ENCODE results near the gene ISOC2. TPM values are rescaled to one million over a fixed set of nuclear protein-coding genes. Genes with fewer than 3 reads are reported as not detected.

ISOC2 gene
- total RNA-seq, 1 experiment from 2014 or later: 72.2 TPM

DNA sequence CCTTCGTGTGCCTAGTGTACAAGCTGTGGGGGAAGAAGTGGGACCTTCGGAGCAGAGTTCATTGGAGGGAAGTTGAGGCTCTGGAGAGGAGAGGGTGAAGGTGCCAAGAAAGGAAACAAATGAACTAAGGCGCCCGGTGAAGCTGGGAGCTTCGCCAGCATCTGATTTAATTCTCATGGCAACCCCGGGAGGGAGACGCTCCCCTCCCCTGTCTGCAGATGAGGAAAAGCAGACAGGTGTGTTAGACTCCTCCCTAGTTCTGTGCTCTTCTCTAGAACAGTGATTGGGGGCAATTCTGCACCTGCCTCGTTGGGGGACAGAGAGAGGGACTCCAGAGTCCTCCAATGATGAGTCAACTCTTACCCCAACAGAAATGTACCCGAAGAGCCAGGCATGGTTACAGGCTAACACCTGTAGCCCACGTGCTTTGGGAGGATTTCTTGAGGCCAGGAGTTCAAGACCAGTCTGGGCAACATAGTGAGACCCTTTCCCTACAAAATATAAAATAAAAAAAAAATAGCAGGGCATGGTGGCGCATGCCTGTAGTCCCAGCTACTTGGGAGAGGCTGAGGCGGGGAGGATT, 31.0 kb upstream of the ISOC2 start:
- no peak overlapping the region for H3K9ac ChIP-seq (ENCODE audit: extremely low read depth, insufficient read length, low read length)
- no CpG with 5 or more reads among the region's 12 CpGs for WGBS (ENCODE audit: extremely low coverage, insufficient read length, low lambda C conversion rate)
- H3K27ac ChIP-seq (ENCODE audit: insufficient read length, low read depth, low read length): no peak overlapping the region
- no peak overlapping the region for H3K4ac ChIP-seq (ENCODE audit: low read depth, low read length)
- peaks cover 2% of the 10 kb centered on the region; the same call in 1 of the 2 replicates for H3K4me1 ChIP-seq (ENCODE audit: insufficient read depth, low read length)
- no peaks in the 10 kb centered on the region for H3K79me2 ChIP-seq (ENCODE audit: insufficient read depth, low read length)
- H4K91ac ChIP-seq (ENCODE audit: insufficient read length, low read depth, low read length): no peak overlapping the region
- H2BK12ac ChIP-seq (ENCODE audit: insufficient read length, low read depth, low read length): no peak overlapping the region
- no peak overlapping the region for H2BK20ac ChIP-seq (ENCODE audit: low read depth, low read length, poor library complexity, severe bottlenecking)
- H4K5ac ChIP-seq (ENCODE audit: insufficient read length, low read depth, low read length): no peak overlapping the region
- no peak overlapping the region for H2BK5ac ChIP-seq (ENCODE audit: insufficient read length, low read length)
- H3K23me2 ChIP-seq (ENCODE audit: insufficient read length, low read depth, low read length, poor library complexity, severe bottlenecking): peaks cover 7% of the 10 kb centered on the region
- H3K23ac ChIP-seq (ENCODE audit: insufficient read length, low read depth, low read length): no peak overlapping the region
- Mint-ChIP-seq H3K4me3 (no peak overlapping the region), H3K27me3 (ENCODE audit: low read depth) (peaks cover 9% of the 10 kb centered on the region), H3K9me3 (no peaks in the 10 kb centered on the region), H3K4me1 (peaks cover 26 to 40% of the 10 kb centered on the region in 2 experiments), H3K36me3 (ENCODE audit: insufficient read depth in 1 of 3, low read depth in 3 of 3) (no peaks in the 10 kb centered on the region; a peak in 1 of 7 replicates), H3K27ac (no peak overlapping the region)
- no peak overlapping the region for H3K56ac ChIP-seq (ENCODE audit: insufficient read length, low read depth, low read length)
- no peak overlapping the region for H3K18ac ChIP-seq (ENCODE audit: insufficient read length, low read depth, low read length)
- H4K20me1 ChIP-seq (ENCODE audit: control insufficient read depth, insufficient read depth, insufficient read length): no peaks in the 10 kb centered on the region
- H3T11ph ChIP-seq (ENCODE audit: low read length): no peak overlapping the region
- no peaks in the 10 kb centered on the region for H3K9me3 ChIP-seq (ENCODE audit: control insufficient read depth, low read depth, low read length)
- TF ChIP-seq, protein P1, sequence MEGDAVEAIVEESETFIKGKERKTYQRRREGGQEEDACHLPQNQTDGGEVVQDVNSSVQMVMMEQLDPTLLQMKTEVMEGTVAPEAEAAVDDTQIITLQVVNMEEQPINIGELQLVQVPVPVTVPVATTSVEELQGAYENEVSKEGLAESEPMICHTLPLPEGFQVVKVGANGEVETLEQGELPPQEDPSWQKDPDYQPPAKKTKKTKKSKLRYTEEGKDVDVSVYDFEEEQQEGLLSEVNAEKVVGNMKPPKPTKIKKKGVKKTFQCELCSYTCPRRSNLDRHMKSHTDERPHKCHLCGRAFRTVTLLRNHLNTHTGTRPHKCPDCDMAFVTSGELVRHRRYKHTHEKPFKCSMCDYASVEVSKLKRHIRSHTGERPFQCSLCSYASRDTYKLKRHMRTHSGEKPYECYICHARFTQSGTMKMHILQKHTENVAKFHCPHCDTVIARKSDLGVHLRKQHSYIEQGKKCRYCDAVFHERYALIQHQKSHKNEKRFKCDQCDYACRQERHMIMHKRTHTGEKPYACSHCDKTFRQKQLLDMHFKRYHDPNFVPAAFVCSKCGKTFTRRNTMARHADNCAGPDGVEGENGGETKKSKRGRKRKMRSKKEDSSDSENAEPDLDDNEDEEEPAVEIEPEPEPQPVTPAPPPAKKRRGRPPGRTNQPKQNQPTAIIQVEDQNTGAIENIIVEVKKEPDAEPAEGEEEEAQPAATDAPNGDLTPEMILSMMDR (conservative IDR thresholded peaks at IDR 0.05): no peak
- no peaks in the 10 kb centered on the region for H3K27me3 ChIP-seq (ENCODE audit: insufficient read depth, low read length)
- H2BK120ac ChIP-seq (ENCODE audit: low read depth, low read length, poor library complexity, severe bottlenecking): no peak overlapping the region
- H3K4me2 ChIP-seq (ENCODE audit: insufficient read depth, insufficient read length, low read length): no peak overlapping the region
- no peaks in the 10 kb centered on the region for H3K79me1 ChIP-seq (ENCODE audit: insufficient read depth, low read depth, low read length, poor library complexity, severe bottlenecking)
- no peak overlapping the region for H2BK15ac ChIP-seq (ENCODE audit: low read depth, low read length)
- no peak overlapping the region for H3K14ac ChIP-seq (ENCODE audit: insufficient read depth, low read length)
- H2AK5ac ChIP-seq (ENCODE audit: insufficient read length, low read length): no peak overlapping the region
- no peak overlapping the region for H4K8ac ChIP-seq (replicated peaks; ENCODE audit: insufficient read length, low read depth, low read length)
- DNase-seq: no peak
- H2AFZ ChIP-seq (ENCODE audit: low read length): no peak overlapping the region

Data from H9 (cell line).